ENCODE data around the gene TCIRG1.

TCIRG1 gene

DNA sequence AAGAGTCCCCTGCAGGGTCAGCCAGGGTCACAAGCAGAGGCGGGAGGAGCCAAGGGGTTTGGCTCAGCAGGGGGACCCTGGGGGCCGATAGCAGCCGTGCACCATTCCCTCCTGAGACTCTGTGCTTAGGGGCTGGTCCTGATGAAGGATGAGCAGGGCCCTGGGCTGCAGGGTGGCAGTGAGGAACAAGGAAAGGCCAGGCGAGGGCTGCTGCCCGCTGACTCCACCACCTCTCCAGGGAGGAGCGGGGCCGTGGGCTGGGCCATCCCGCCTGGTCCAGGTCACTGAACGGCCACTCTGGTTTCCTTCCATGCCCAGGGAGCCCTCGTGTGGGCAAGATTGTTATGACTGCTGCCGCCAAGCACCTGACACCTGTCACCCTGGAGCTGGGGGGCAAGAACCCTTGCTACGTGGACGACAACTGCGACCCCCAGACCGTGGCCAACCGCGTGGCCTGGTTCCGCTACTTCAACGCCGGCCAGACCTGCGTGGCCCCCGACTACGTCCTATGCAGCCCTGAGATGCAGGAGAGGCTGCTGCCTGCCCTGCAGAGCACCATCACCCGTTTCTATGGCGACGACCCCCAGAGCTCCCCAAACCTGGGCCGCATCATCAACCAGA, 17.5 kb upstream of the TCIRG1 start:
- TF ChIP-seq CREB1 (IDR thresholded peaks at IDR 0.05; ENCODE audit: low read depth) (no peak), EGR1 (IDR thresholded peaks at IDR 0.05) (peak; percentile 34; the same call in 1 of the 2 replicates), ZBTB7A (IDR thresholded peaks at IDR 0.05; ENCODE audit: low read depth) (no peak), FOXM1 (IDR thresholded peaks at IDR 0.05; ENCODE audit: borderline replicate concordance, low read depth) (no peak), RAD21 (IDR thresholded peaks at IDR 0.05; ENCODE audit: low read depth) (peak; percentile 85), TCF12 (IDR thresholded peaks at IDR 0.05; ENCODE audit: low read depth) (no peak), TAF1 (IDR thresholded peaks at IDR 0.05; ENCODE audit: low read depth) (0 out of 2 replicates have a peak, but pooled peaks have one; percentile 12)

GRCh38 chr11:68022531-68022930, 16.3 kb upstream of the TCIRG1 start:
- TF ChIP-seq CEBPB (IDR thresholded peaks at IDR 0.05) (no peak), CREB1 (IDR thresholded peaks at IDR 0.05; ENCODE audit: low read depth) (no peak), TAF1 (IDR thresholded peaks at IDR 0.05; ENCODE audit: low read depth) (no peak), MAX (IDR thresholded peaks at IDR 0.05) (no peak), EP300 (IDR thresholded peaks at IDR 0.05; ENCODE audit: borderline replicate concordance) (no peak), TCF12 (IDR thresholded peaks at IDR 0.05; ENCODE audit: low read depth) (no peak), RAD21 (IDR thresholded peaks at IDR 0.05; ENCODE audit: low read depth) (no peak), ZBTB7A (IDR thresholded peaks at IDR 0.05; ENCODE audit: low read depth) (no peak), TEAD4 (IDR thresholded peaks at IDR 0.05) (no peak), REST (IDR thresholded peaks at IDR 0.05; ENCODE audit: low read depth) (no peak), NFIC (IDR thresholded peaks at IDR 0.05) (no peak), EGR1 (IDR thresholded peaks at IDR 0.05) (no peak), FOXM1 (IDR thresholded peaks at IDR 0.05; ENCODE audit: borderline replicate concordance, low read depth) (no peak), YY1 (IDR thresholded peaks at IDR 0.05; ENCODE audit: low read depth) (no peak)
- TF ChIP-seq, protein P1, sequence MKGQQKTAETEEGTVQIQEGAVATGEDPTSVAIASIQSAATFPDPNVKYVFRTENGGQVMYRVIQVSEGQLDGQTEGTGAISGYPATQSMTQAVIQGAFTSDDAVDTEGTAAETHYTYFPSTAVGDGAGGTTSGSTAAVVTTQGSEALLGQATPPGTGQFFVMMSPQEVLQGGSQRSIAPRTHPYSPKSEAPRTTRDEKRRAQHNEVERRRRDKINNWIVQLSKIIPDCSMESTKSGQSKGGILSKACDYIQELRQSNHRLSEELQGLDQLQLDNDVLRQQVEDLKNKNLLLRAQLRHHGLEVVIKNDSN (IDR thresholded peaks at IDR 0.05): no peak

- TF ChIP-seq TCF12 (IDR thresholded peaks at IDR 0.05; ENCODE audit: low read depth): no peak
- no peak for TF ChIP-seq TEAD4 (IDR thresholded peaks at IDR 0.05)
- TF ChIP-seq MAX (IDR thresholded peaks at IDR 0.05): no peak
- TF ChIP-seq EGR1 (IDR thresholded peaks at IDR 0.05): no peak
Measured at GRCh38 chr11:68024508-68024907, 14.3 kb upstream of the TCIRG1 start.

GRCh38 chr11:68025047-68025446, 13.8 kb upstream of the TCIRG1 start:
- TF ChIP-seq REST (IDR thresholded peaks at IDR 0.05; ENCODE audit: low read depth) (no peak), FOXM1 (IDR thresholded peaks at IDR 0.05; ENCODE audit: borderline replicate concordance, low read depth) (no peak), CEBPB (IDR thresholded peaks at IDR 0.05) (no peak), NFIC (IDR thresholded peaks at IDR 0.05) (no peak)

- TF ChIP-seq CEBPB (IDR thresholded peaks at IDR 0.05) (no peak), FOXM1 (IDR thresholded peaks at IDR 0.05; ENCODE audit: borderline replicate concordance, low read depth) (no peak), TEAD4 (IDR thresholded peaks at IDR 0.05) (no peak), TAF1 (IDR thresholded peaks at IDR 0.05; ENCODE audit: low read depth) (no peak), ZBTB7A (IDR thresholded peaks at IDR 0.05; ENCODE audit: low read depth) (no peak), REST (IDR thresholded peaks at IDR 0.05; ENCODE audit: low read depth) (no peak), EP300 (IDR thresholded peaks at IDR 0.05; ENCODE audit: borderline replicate concordance) (no peak), TCF12 (IDR thresholded peaks at IDR 0.05; ENCODE audit: low read depth) (no peak), EGR1 (IDR thresholded peaks at IDR 0.05) (no peak), RAD21 (IDR thresholded peaks at IDR 0.05; ENCODE audit: low read depth) (no peak), YY1 (IDR thresholded peaks at IDR 0.05; ENCODE audit: low read depth) (no peak), NFIC (IDR thresholded peaks at IDR 0.05) (no peak), CREB1 (IDR thresholded peaks at IDR 0.05; ENCODE audit: low read depth) (no peak), MAX (IDR thresholded peaks at IDR 0.05) (no peak)
- TF ChIP-seq, protein P1 (IDR thresholded peaks at IDR 0.05): no peak
Measured at GRCh38 chr11:68026391-68027105, 12.3 kb upstream of the TCIRG1 start.
